Gastroesophageal sphincter (tissue), 3 donors: ENCODE measurements around the gene NKX2-1.

Experiments used
- CTCF ChIP-seq, 4 experiments: fragments of 200-600 bp in 2 of 4; fragments of 450-650 bp in 2 of 4; sonication (generic) in 1 of 4; IDR thresholded peaks; one replicate each; pipeline ENCODE4 v1.5.1; 2017 to 2019; ENCODE audit warnings: antibody characterized with exemption in 4 of 4, mild to moderate bottlenecking in 2 of 4, moderate library complexity in 2 of 4
- EP300 ChIP-seq: sonication (generic); formaldehyde crosslinking; IDR thresholded peaks from one replicate; pipeline ENCODE4 v1.6.1; 2017; ENCODE audit warnings: antibody characterized with exemption, mild to moderate bottlenecking
- POLR2AphosphoS5 ChIP-seq: sonication (generic); formaldehyde crosslinking; IDR thresholded peaks from one replicate; pipeline ENCODE4 v1.6.1; 2017; ENCODE audit warnings: antibody characterized with exemption

- TF ChIP-seq CTCF (IDR thresholded peaks at IDR 0.05): no peak
- no peak for TF ChIP-seq POLR2AphosphoS5
- TF ChIP-seq EP300: no peak
Measured at GRCh38 chr14:36516719-36517241, 3.3 kb downstream of the NKX2-1 start.
